GM12878 (cell line): ENCODE measurements around the gene SLC39A7. TPM values are rescaled to one million over a fixed set of nuclear protein-coding genes. Genes with fewer than 3 reads are reported as not detected.

Source experiments
- ATAC-seq: fragments of 200-7000 bp; cut with Tn5 transposase; 3 replicates; pipeline ENCODE4 v1.9.1; 2020; ENCODE audit warnings: mild to moderate bottlenecking, moderate library complexity
- BruUV-seq: library from RNA; stranded (reverse); fragments of 400-500 nt; replicated peaks from 2 replicates; lab custom pipeline; 2021; lab: Mats Ljungman, UMichigan
- CTCF ChIA-PET: fragments of 300-600 bp; sonication (Branson Sonifier 250); formaldehyde crosslinking; extraction: SDS; loops from one replicate; lab custom pipeline; 2021; ENCODE audit warnings: inconsistent platforms; lab: Yijun Ruan, JAX
- POLR2A ChIA-PET: fragments of 350-600 bp; formaldehyde crosslinking; extraction: SDS; loops from one replicate; lab custom pipeline; 2021; ENCODE audit warnings: inconsistent platforms; lab: Charles Lee
- RAD21 ChIA-PET: fragments of 300-600 bp; sonication (Branson Sonifier 250); formaldehyde crosslinking; loops from one replicate; lab custom pipeline; 2023; ENCODE audit warnings: antibody characterized with exemption; ENCODE audit not compliant: unreplicated experiment; lab: Charles Lee
- SMC1A ChIA-PET: fragments of 300-600 bp; sonication (Branson Sonifier 250); formaldehyde crosslinking; loops from one replicate; lab custom pipeline; 2023; ENCODE audit not compliant: unreplicated experiment, uncharacterized antibody; lab: Charles Lee
- DNase-seq: peaks from one replicate; pipeline ENCODE4 v3.0.0-alpha.2; 2011; ENCODE audit warnings: low read depth, low spot score
- FAIRE-seq: peaks from 3 replicates; lab custom pipeline; 2011; peaks lifted over from hg19 to GRCh38; lab: Jason Lieb, UNC
- H2AFZ ChIP-seq: 2 replicates; pipeline ENCODE4 v1.6.0; 2011; ENCODE audit warnings: low read depth, low read length, control low read depth; ENCODE audit not compliant: control insufficient read depth
- H3K27ac ChIP-seq: 2 replicates; pipeline ENCODE4 v1.5.1; 2011; ENCODE audit warnings: control low read depth; ENCODE audit not compliant: control insufficient read depth, insufficient read depth
- H3K27me3 ChIP-seq, 2 experiments: replicated peaks in 1 of 2; 2 replicates each; pipeline versions ENCODE4 v1.6.0 to v1.6.1; 2011; ENCODE audit warnings: low read length in 1 of 2; ENCODE audit not compliant: control insufficient read depth in 2 of 2, insufficient read depth in 2 of 2
- H3K36me3 ChIP-seq, 2 experiments: 2 replicates each; pipeline ENCODE4 v1.5.1; 2011; ENCODE audit warnings: low read length in 1 of 2; ENCODE audit not compliant: control insufficient read depth in 2 of 2, insufficient read depth in 2 of 2
- H3K4me1 ChIP-seq: 2 replicates; pipeline ENCODE4 v1.6.1; 2011; ENCODE audit warnings: mild to moderate bottlenecking, low read length, moderate library complexity, mixed read lengths; ENCODE audit not compliant: control insufficient read depth, insufficient read depth
- H3K4me2 ChIP-seq: 2 replicates; pipeline ENCODE4 v1.6.0; 2011; ENCODE audit warnings: control low read depth; ENCODE audit not compliant: control insufficient read depth, insufficient read depth
- H3K4me3 ChIP-seq: fragments of 200-600 bp; sonication (generic); 2 replicates; pipeline ENCODE4 v1.5.1; 2016
- H3K79me2 ChIP-seq: 2 replicates; pipeline ENCODE4 v1.6.0; 2011; ENCODE audit warnings: low read length; ENCODE audit not compliant: control insufficient read depth, insufficient read depth
- H3K9ac ChIP-seq: 2 replicates; pipeline ENCODE4 v1.8.0; 2011; ENCODE audit warnings: low read length, control low read depth, mixed read lengths; ENCODE audit not compliant: control insufficient read depth, insufficient read depth
- H3K9me3 ChIP-seq: replicated peaks from 3 replicates; pipeline ENCODE4 v1.5.1; 2011; ENCODE audit warnings: mild to moderate bottlenecking, low read length; ENCODE audit not compliant: control insufficient read depth, insufficient read depth
- H4K20me1 ChIP-seq: 2 replicates; pipeline ENCODE4 v1.6.0; 2011; ENCODE audit not compliant: control insufficient read depth, insufficient read depth
- BHLHE40 ChIP-seq, 2 experiments: fragments of 450-650 bp in 1 of 2; IDR thresholded peaks; 2 replicates each; pipeline ENCODE4 v1.6.1; 2011 to 2017; ENCODE audit warnings: low read depth in 2 of 2, borderline replicate concordance in 1 of 2, improper control_type of control experiment in 1 of 2, low read length in 1 of 2, mild to moderate bottlenecking in 1 of 2
- CEBPZ ChIP-seq: fragments of 150-350 bp; IDR thresholded peaks from 2 replicates; pipeline ENCODE4 v1.6.1; 2016; ENCODE audit warnings: low read depth, low read length
- CREM ChIP-seq: IDR thresholded peaks from 2 replicates; pipeline ENCODE4 v1.6.1; 2014; ENCODE audit warnings: antibody characterized with exemption, low read depth
- ESRRA ChIP-seq: IDR thresholded peaks from 2 replicates; pipeline ENCODE4 v1.6.1; 2012; ENCODE audit warnings: mild to moderate bottlenecking, low read length, improper control_type of control experiment
- EZH2 ChIP-seq: IDR thresholded peaks from 2 replicates; pipeline ENCODE4 v1.6.1; 2012; ENCODE audit warnings: low read depth, mild to moderate bottlenecking, control low read depth, inconsistent platforms, low read length, borderline replicate concordance; ENCODE audit not compliant: control insufficient read depth
- POLR2AphosphoS5 ChIP-seq: IDR thresholded peaks from 2 replicates; pipeline ENCODE4 v1.6.1; 2011; ENCODE audit warnings: mild to moderate bottlenecking, low read length, inconsistent platforms
- RELA ChIP-seq: fragments of 450-650 bp; IDR thresholded peaks from 2 replicates; pipeline ENCODE4 v1.8.0; 2014; ENCODE audit warnings: borderline replicate concordance; ENCODE audit not compliant: partially characterized antibody
- TCF3 ChIP-seq: IDR thresholded peaks from 2 replicates; pipeline ENCODE4 v1.6.1; 2012; ENCODE audit warnings: low read depth, mild to moderate bottlenecking, low read length, borderline replicate concordance; ENCODE audit not compliant: insufficient read depth
- WGBS: methylation state at CpG from one replicate; pipeline ENCODE4 v1.1.6; 2016; ENCODE audit warnings: low lambda C conversion rate; ENCODE audit not compliant: insufficient replicate concordance, insufficient coverage; ENCODE audit errors: missing lambda C conversion rate; 5-methylcytosine and 5-hydroxymethylcytosine counted together
- in situ Hi-C: fragments of 300-500 bp; cut with MboI; formaldehyde crosslinking; loops from 9 replicates; pipeline ENCODE4 v1.14.3; 2018; ENCODE audit warnings: mixed read lengths
- intact Hi-C: fragments of 100-400 bp; cut with micrococcal nuclease; formaldehyde crosslinking; loops from one replicate; pipeline ENCODE4 v1.14.2; 2022; ENCODE audit not compliant: unreplicated experiment
- polyA plus RNA-seq, 11 experiments: library from polyadenylated mRNA; depleted of rRNA in 4 of 11; unstranded in 6 of 11; stranded (reverse) in 5 of 11; fragments of >200 nt; fragmentation: Nextera tagmentation in 4 of 11; fragmentation: Illumina TruSeq in 1 of 11; extraction: Ambion mirVana in 4 of 11; extraction: Trizol in 1 of 11; gene quantifications; 1 replicate in 1 of 11; 2 replicates in 10 of 11; pipeline versions ENCODE4 v1.2.1 to v1.2.3, GENCODE V29; 2011 to 2016; ENCODE audit warnings: inconsistent platforms in 2 of 11, missing spikeins in 2 of 11, low read depth in 1 of 11
- total RNA-seq, 4 experiments: library from RNA; depleted of rRNA in 3 of 4; stranded (reverse); fragments of >200 nt in 3 of 4; fragmentation: Illumina TruSeq in 1 of 4; extraction: Trizol in 1 of 4; gene quantifications; 2 replicates each; pipeline versions ENCODE4 v1.2.1 to v1.2.3, GENCODE V29; 2013 to 2021

Gene SLC39A7
- total and polyA plus RNA-seq, 10 of the 15 experiments (the other 5 are each of a cell fraction or from before 2014, with no cell fraction given): 7.3 to 63.1 (median 40.6) TPM

GRCh38 chr6:33156964-33157363 lies 43.7 kb upstream of the SLC39A7 start:
- Histone ChIP-seq H3K9ac (no peak overlapping the region), H3K79me2 (no peaks in the 10 kb centered on the region), H4K20me1 (no peaks in the 10 kb centered on the region), H3K27ac (no peak overlapping the region), H3K9me3 (no peaks in the 10 kb centered on the region; the same call in 2 of the 3 replicates), H3K4me2 (no peak overlapping the region), H3K4me3 (no peak overlapping the region), H3K27me3 (no peaks in the 10 kb centered on the region; a peak in 1 of 4 replicates)
- intact Hi-C loops (no loop called here), in situ Hi-C loops (no loop called here)
- SMC1A ChIA-PET: interaction anchor here (0.9 to 3.5 kb wide), 7 partner anchors 7 to 43 kb away, joined by 3 to 21 read pairs (median 4); no protein-coding TSS in a partner anchor
- WGBS: 34% methylated on average over 2 of the region's 2 CpGs
- TF ChIP-seq CEBPZ (no peak), ESRRA (no peak), TCF3 (no peak), POLR2AphosphoS5 (no peak), BHLHE40 (IDR thresholded peaks at IDR 0.05; ENCODE audit: borderline replicate concordance in 1 of 2, low read depth in 2 of 2, low read length in 1 of 2) (no peak), EZH2 (no peak), CREM (no peak), RELA (no peak)
- TF ChIP-seq, all 136 proteins: peak for 0
- ChIA-PET POLR2A (interaction anchor here (0.6 to 2.0 kb wide), 3 partner anchors 17 to 224 kb away, joined by 3 to 5 read pairs (median 4); no protein-coding TSS in a partner anchor), CTCF (interaction anchor here (1.0 to 14.9 kb wide), 6 partner anchors 9 to 90 kb away, joined by 3 to 184 read pairs (median 60); no protein-coding TSS in a partner anchor), RAD21 (interaction anchor here (0.7 to 1.0 kb wide), 3 partner anchors 16 to 41 kb away, joined by 3 read pairs; no protein-coding TSS in a partner anchor)
- FAIRE-seq (no peak), ATAC-seq (no peak), DNase-seq (no peak)
- Histone ChIP-seq H3K36me3 (no peaks in the 10 kb centered on the region), H2AFZ (no peak overlapping the region), H3K4me1 (peaks cover 4% of the 10 kb centered on the region)
- no TSS peak for BruUV-seq
